ENCODE results near the gene ANKRD13C. TPM values are rescaled to one million over a fixed set of nuclear protein-coding genes. Genes with fewer than 3 reads are reported as not detected.

Gene ANKRD13C
- total RNA-seq = 10 to 100 TPM; 21.5 to 36.2 (median 25.7) TPM

DNA sequence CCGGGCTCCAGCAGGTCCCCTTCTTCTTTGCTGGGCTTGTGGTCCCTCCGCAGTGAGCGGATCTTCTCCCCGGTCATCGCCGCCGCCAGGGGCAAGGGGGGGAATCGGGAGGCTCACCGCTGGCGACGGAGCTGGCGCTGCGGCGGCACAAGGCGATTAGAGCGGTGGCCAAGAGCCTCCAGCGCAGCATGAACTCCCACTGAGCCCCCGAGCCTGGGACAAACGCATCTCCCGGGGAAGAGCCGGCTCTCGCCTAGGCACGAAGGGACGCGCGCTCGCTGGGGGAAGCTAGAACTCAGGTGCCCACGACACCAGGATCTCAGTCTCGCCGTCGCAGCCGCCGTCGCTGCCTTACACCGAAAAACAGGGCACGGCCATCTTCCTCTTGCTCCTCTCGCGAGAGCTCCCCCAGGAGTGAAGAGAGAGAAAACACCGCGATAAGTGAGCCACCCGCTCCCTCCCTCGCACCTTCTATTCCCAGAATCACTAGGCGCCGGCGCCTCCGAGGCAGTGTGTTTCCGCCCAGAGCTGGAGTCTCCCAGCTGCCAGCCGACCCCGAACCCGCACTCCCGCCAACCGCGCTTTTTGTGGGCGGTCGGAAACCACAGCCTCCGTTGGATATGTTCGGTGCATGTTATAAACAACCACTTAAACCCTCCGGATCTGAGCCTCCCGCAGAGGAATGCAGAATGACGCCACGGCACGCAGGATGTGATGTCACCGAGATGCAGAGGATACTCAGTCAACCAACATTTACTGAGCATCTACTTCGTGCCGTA lies at the start of gene ANKRD13C:
Gene ANKRD13C, minus strand, starts transcription at position 391 of the 779 bp plus-strand sequence. Its CDS starts 314 bp downstream, at position 77.
- TF ChIP-seq POLR2A (IDR thresholded peaks at IDR 0.05) = peak in 1 of 2 donors; percentile 78
- peak in 2 of 3 donors; percentile 75 to 79 for TF ChIP-seq POLR2AphosphoS5 (IDR thresholded peaks at IDR 0.05)
- TF ChIP-seq, protein P1, sequence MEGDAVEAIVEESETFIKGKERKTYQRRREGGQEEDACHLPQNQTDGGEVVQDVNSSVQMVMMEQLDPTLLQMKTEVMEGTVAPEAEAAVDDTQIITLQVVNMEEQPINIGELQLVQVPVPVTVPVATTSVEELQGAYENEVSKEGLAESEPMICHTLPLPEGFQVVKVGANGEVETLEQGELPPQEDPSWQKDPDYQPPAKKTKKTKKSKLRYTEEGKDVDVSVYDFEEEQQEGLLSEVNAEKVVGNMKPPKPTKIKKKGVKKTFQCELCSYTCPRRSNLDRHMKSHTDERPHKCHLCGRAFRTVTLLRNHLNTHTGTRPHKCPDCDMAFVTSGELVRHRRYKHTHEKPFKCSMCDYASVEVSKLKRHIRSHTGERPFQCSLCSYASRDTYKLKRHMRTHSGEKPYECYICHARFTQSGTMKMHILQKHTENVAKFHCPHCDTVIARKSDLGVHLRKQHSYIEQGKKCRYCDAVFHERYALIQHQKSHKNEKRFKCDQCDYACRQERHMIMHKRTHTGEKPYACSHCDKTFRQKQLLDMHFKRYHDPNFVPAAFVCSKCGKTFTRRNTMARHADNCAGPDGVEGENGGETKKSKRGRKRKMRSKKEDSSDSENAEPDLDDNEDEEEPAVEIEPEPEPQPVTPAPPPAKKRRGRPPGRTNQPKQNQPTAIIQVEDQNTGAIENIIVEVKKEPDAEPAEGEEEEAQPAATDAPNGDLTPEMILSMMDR (IDR thresholded peaks at IDR 0.05) = no peak
- TF ChIP-seq EP300 (IDR thresholded peaks at IDR 0.05) = no peak
- DNase-seq (ENCODE audit: low spot score in 2 of 2) = peak; percentile 95 to 96
- H3K9me3 ChIP-seq = no peaks in the 10 kb centered on the region
- H3K36me3 ChIP-seq = no peaks in the 10 kb centered on the region
- no peaks in the 10 kb centered on the region for H3K27me3 ChIP-seq
- H3K4me3 ChIP-seq = peak within 1 kb of the TSS; percentile 78
- WGBS = 2% methylated on average over 11 of the region's 65 CpGs
- H3K27ac ChIP-seq = peak within 1 kb of the TSS; percentile 93
- H3K4me1 ChIP-seq = peaks cover 46% of the 10 kb centered on the region

DNA sequence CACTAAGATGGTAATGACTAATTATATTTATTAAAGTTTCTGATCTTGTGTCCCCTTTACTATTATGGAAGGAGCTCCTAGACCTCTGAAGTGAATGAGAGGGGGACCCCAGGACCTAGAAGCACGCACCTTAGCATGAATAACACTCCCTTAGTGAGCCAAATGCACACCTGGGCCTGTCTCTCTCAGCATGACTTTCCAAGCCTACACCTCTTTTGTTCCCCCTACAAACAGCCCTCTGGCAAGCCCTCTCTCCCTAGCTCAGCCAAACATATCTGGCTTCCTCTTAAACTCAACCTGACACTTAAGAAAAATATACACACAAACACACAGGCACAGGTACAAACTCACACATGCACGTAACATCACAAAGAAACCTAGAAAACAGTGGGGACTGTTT lies 49.2 kb upstream of the ANKRD13C start:
- DNase-seq (ENCODE audit: low spot score in 2 of 2) = no peak

GRCh38 chr1:70401974-70402373 lies 47.5 kb upstream of the ANKRD13C start:
- TF ChIP-seq POLR2AphosphoS5 (IDR thresholded peaks at IDR 0.05) (no peak), POLR2A (IDR thresholded peaks at IDR 0.05) (no peak), EP300 (IDR thresholded peaks at IDR 0.05) (no peak)
- TF ChIP-seq, protein P1 (IDR thresholded peaks at IDR 0.05) = no peak
- Histone ChIP-seq H3K27me3 (no peaks in the 10 kb centered on the region), H3K4me1 (no peaks in the 10 kb centered on the region), H3K9me3 (no peaks in the 10 kb centered on the region), H3K36me3 (no peaks in the 10 kb centered on the region), H3K27ac (no peak overlapping the region), H3K4me3 (no peak overlapping the region)
- no peak for DNase-seq (ENCODE audit: low spot score in 2 of 2)
- WGBS = 95% methylated on average over 1 of the region's 1 CpG

More for the DNA sequence above, 49.2 kb upstream of the ANKRD13C start:
- no peak overlapping the region for H3K4me3 ChIP-seq
- no peaks in the 10 kb centered on the region for H3K27me3 ChIP-seq
- TF ChIP-seq POLR2AphosphoS5 (IDR thresholded peaks at IDR 0.05) = no peak
- TF ChIP-seq POLR2A (IDR thresholded peaks at IDR 0.05) = no peak
- TF ChIP-seq, protein P1 (IDR thresholded peaks at IDR 0.05) = no peak
- 85% methylated on average over 2 of the region's 2 CpGs for WGBS
- H3K27ac ChIP-seq = no peak overlapping the region
- H3K4me1 ChIP-seq = no peaks in the 10 kb centered on the region
- no peaks in the 10 kb centered on the region for H3K36me3 ChIP-seq
- H3K9me3 ChIP-seq = no peaks in the 10 kb centered on the region

DNA sequence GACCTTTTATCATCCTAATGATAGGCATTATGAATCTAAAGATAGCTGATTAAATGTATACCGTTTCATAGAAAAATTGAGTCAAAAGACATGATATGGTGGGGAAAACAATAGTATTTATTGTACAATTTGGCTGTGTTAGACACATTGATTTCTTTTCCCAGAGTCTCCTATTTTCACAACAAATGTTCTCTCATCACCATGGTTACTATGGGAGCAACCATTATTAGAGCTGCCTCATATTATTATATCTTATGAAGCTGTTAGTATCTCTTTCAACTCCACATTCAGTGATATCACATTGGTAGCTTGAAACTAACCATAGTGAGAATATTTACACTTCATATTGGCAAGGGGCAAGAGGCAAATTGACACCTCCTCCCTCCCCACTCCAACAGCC lies 45.8 kb upstream of the ANKRD13C start:
- H3K4me1 ChIP-seq = no peaks in the 10 kb centered on the region
- H3K27me3 ChIP-seq = no peaks in the 10 kb centered on the region
- TF ChIP-seq POLR2A (IDR thresholded peaks at IDR 0.05) (no peak), POLR2AphosphoS5 (IDR thresholded peaks at IDR 0.05) (no peak), EP300 (IDR thresholded peaks at IDR 0.05) (no peak)
- TF ChIP-seq, protein P1 (IDR thresholded peaks at IDR 0.05) = no peak
- no peaks in the 10 kb centered on the region for H3K9me3 ChIP-seq
- DNase-seq (ENCODE audit: low spot score in 2 of 2) = no peak
- H3K36me3 ChIP-seq = no peaks in the 10 kb centered on the region
- H3K4me3 ChIP-seq = no peak overlapping the region
- no peak overlapping the region for H3K27ac ChIP-seq
- 84% methylated on average over 1 of the region's 1 CpG for WGBS

DNA sequence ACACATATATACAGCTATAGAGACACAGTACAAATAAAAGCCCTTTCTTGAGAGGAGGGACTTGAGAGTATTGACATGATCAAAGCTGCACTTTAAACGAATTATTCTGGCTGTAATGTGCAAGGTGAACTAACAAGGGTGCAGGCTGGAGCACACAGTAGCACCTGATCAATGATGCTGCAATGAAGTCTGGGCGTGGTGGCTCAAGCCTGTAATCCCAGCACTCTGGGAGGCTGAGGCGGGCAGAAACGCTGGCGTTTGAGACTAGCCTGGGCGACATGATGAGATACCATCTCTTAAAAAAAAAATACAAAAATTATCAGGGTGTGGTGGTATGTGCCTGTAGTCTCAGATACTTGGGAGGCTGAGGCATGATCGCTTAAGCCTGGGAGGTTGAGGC lies 42.5 kb upstream of the ANKRD13C start:
- WGBS = 66% methylated on average over 7 of the region's 7 CpGs
- TF ChIP-seq POLR2AphosphoS5 (IDR thresholded peaks at IDR 0.05) = no peak
- TF ChIP-seq, protein P1 (IDR thresholded peaks at IDR 0.05) = no peak
- no peak for TF ChIP-seq EP300 (IDR thresholded peaks at IDR 0.05)
- TF ChIP-seq POLR2A (IDR thresholded peaks at IDR 0.05) = no peak
- H3K9me3 ChIP-seq = no peaks in the 10 kb centered on the region
- no peak overlapping the region for H3K4me3 ChIP-seq
- no peaks in the 10 kb centered on the region for H3K36me3 ChIP-seq
- H3K4me1 ChIP-seq = no peaks in the 10 kb centered on the region
- H3K27ac ChIP-seq = no peak overlapping the region
- DNase-seq (ENCODE audit: low spot score in 2 of 2) = no peak
- H3K27me3 ChIP-seq = no peaks in the 10 kb centered on the region
